ENCODE data around the gene TRMT2B.
"Not testable (repeated sequence)": the region's sequence is repeated elsewhere in the genome, so short reads cannot be mapped to it uniquely, and the experiment has no call there.

Gene TRMT2B

GRCh38 chrX:101009090-101009489, 42.8 kb downstream of the TRMT2B start:
- no peak for DNase-seq (ENCODE audit: low read depth in 2 of 2)

GRCh38 chrX:100999451-100999850, 52.5 kb downstream of the TRMT2B start:
- no peak for DNase-seq (ENCODE audit: low read depth in 2 of 2)

GRCh38 chrX:100995469-100995868, 56.4 kb downstream of the TRMT2B start:
- peak; percentile 18 to 19 for DNase-seq (ENCODE audit: low read depth in 2 of 2)

GRCh38 chrX:100994352-100995281, 57.3 kb downstream of the TRMT2B start:
- DNase-seq (ENCODE audit: low read depth in 2 of 2), result no peak

- no peak for DNase-seq (ENCODE audit: low read depth in 2 of 2)
Measured at GRCh38 chrX:100990139-100990538, 61.8 kb downstream of the TRMT2B start.

GRCh38 chrX:100984818-100985217, 67.1 kb downstream of the TRMT2B start:
- no peak for DNase-seq (ENCODE audit: low read depth in 2 of 2)

GRCh38 chrX:100981498-100981845, 70.4 kb downstream of the TRMT2B start:
- DNase-seq (ENCODE audit: low read depth in 2 of 2), result not testable (repeated sequence)

- no peak for DNase-seq (ENCODE audit: low read depth in 2 of 2)
Measured at GRCh38 chrX:100980608-100981497, 71.1 kb downstream of the TRMT2B start.

- DNase-seq (ENCODE audit: low read depth in 2 of 2), result no peak
Measured at GRCh38 chrX:100979881-100980607, 71.9 kb downstream of the TRMT2B start.

- no peak for DNase-seq (ENCODE audit: low read depth in 2 of 2)
Measured at GRCh38 chrX:100976211-100976610, 75.7 kb downstream of the TRMT2B start.

- DNase-seq (ENCODE audit: low read depth in 2 of 2), result no peak
Measured at GRCh38 chrX:100975212-100975611, 76.7 kb downstream of the TRMT2B start.

GRCh38 chrX:100973411-100973810, 78.5 kb downstream of the TRMT2B start:
- DNase-seq (ENCODE audit: low read depth in 2 of 2), result no peak

GRCh38 chrX:100969936-100970335, 82.0 kb downstream of the TRMT2B start:
- DNase-seq (ENCODE audit: low read depth in 2 of 2), result no peak

- no peak for DNase-seq (ENCODE audit: low read depth in 2 of 2)
Measured at GRCh38 chrX:100969408-100969807, 82.5 kb downstream of the TRMT2B start, which contains the start of gene ARL13A. TSS of gene ARL13A (plus strand) at chrX:100969708. CDS start at chrX:100973690, 3,982 bp downstream.

- no peak for DNase-seq (ENCODE audit: low read depth in 2 of 2)
Measured at GRCh38 chrX:100964362-100964761, 87.5 kb downstream of the TRMT2B start.

- DNase-seq (ENCODE audit: low read depth in 2 of 2), result no peak
Measured at GRCh38 chrX:100962811-100963210, 89.1 kb downstream of the TRMT2B start.
